T1000 (cell line): ENCODE data around the gene TLE6.
A peak's percentile ranks its signal among the peaks of the same experiment; 100 is the strongest.
"Not testable (repeated sequence)": the region's sequence is repeated elsewhere in the genome, so short reads cannot be mapped to it uniquely, and the experiment has no call there.

Source experiments
- DNase-seq: peaks from one replicate; lab custom pipeline; 2025; ENCODE audit warnings: mixed read lengths; lab: John Stamatoyannopoulos, UW

TLE6 gene

DNA sequence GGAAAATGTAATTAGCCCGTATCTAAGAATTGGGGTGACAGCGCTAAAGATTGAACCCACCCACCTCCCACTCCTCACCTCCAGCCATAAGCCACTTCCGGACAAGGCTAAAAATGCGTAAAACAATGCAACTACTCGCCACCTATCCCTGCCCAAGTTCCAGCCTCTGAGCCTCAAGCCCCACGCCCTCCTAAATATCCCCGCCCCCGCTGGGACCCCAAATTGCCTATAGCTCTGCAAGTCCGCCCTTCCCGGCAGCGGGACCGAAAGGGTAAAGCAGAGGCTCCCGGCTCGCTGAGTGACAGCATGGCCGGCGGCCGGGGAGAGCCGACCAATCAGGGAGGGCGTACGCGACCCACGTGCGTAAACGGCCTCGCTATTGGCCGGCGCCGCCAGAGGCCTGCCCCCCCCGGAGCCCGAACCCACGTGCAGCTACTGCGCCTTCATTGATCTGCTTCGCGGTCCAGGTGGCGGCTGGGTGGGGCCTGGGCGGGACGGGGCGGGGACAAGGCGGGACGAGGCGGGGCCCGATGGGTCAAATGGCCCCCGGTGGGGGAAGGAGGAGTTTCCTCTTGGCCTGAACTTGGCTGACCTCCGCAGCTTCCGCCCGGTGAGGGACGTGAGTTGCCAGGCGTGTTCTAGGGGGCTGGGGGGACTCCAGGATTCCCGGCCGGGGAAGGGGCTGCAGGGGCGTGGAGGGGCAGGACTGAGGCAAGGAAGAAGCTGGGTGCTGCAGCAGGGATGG lies at the start of gene TLE6:
TSS of gene TLE6 (plus strand) at position 564 of the 745 bp plus-strand sequence. CDS start 670 bp downstream, outside the sequence.
- peak; percentile 89 for DNase-seq

DNA sequence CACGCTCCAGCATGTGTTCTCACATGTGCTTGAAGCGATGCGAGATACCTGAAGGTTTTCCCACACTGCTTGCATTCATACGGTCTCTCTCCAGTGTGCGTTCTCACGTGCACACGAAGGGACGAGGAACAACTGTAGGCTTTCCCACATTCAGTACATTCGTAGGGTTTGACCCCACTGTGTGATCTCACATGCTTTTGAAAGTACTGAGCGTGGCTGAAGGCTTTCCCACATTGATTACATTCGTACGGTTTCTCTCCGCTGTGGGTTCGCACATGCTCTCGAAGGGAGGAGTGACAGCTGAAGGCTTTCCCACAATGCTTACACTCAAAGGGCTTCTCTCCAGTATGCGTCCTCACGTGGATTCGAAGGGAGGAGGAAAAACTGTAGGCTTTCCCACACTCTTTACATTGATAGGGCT lies 43.9 kb upstream of the TLE6 start:
- DNase-seq = no peak

DNA sequence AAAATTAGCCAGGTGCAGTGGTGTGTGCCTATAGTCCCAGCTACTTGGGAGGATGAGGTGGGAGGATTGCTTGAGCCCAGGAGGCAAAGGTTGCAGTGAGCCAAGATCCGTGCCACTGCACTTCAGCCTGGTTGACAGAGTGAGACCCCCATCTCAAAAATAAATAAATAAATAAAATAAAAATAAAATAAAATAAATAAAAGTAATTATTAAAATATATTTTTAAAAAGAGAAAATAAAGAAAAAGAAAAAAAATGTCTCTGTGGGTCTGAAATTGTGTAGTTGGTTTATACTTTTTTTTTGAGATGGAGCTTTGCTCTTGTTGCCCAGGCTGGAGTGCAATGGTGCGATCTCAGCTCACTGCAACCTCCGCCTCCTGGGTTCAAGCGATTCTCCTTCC lies 41.5 kb upstream of the TLE6 start:
- DNase-seq = not testable (repeated sequence)

DNA sequence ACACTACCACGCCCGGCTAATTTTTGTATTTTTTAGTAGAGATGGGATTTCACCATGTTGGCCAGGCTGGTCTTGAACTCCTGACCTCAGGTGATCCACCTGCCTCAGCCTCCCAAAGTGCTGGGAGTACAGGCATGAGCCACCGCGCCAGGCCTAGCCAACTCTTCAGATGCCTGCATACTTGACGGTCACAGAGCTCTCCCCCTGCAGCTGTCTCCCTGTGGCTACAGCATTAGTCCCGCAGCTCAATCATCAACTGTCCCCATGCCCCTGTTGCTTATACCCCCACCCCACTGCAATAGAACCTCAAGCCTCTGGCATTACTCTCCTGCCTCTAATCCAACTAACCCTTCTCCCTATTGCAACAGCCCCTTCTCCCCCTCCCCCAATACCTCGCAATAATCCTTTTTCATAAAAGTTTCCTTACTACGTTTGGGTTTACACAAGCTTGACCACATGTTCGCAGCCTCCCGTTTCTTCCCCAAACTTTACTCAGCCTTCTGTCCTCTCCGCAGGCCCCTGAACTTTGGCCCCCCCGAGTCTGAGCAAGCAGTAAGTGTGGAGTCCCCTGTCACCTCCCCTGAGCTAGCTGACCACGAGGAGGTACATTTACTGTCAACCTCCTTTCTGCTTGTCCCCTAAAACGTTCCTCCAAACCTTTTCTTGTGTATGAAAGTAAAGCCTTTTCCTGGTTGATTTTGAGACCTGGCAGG lies 34.3 kb upstream of the TLE6 start:
- DNase-seq = no peak

DNA sequence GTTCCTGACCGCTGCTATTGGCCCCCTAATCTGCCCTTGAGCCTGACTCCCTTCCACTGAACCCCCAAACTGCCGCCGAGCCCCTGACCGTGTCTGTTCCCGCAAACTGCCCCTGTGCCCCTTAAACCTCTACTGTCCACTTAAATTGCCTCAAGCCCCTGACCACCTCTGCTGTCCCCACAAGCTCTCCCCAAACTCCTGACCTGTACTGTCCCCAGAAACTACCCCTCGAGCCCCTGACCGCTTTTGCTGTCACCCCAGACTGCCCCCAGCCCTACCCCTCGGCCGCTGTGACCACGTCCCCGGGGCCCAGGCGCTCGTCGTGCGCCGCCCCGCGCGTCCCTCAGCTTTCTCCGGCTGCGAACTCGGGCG lies 33.0 kb upstream of the TLE6 start:
- no peak for DNase-seq

DNA sequence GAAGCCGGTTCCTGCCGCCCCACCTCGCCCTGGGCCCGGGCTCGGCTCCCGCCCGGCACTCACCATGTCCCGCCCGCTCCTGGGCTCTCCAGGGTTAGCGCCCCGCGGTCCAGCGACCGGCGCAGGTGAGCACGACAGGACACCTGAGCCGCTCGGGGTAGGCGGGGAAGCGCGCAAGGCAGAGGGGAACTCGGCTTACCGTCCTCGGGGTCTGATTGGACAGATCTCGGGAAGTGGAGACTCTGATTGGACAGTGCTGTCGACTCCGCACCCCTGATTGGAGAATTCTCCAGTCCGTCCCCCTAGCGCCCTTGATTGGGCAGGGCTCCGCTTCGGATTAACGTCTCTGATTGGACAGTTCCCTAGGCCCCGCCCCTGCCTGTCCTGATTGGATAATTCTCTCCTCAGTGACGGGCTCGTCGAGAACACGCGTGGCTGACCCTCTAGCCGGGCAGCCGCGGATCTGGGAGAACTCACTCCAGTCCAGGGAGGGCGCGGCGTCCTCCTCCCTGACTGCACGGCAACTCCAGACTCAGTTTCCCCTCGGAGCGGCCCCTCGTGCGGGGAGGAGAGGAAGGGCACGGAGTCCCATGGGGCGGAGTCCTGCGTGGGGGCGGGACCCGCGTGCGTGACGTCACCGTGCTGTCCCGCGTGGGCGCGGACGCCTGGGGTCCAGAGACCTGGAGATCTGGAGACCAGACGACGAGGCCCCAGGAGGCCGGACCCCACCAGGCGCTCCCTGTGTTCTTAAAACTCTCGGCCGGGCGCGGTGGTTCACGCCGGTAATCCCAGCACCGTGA lies 32.4 kb upstream of the TLE6 start, which contains the start of gene ZNF77:
TSS of gene ZNF77 (minus strand) at position 197 of the 800 bp plus-strand sequence. CDS start at position 66, 131 bp downstream.
- DNase-seq = peak; percentile 95

DNA sequence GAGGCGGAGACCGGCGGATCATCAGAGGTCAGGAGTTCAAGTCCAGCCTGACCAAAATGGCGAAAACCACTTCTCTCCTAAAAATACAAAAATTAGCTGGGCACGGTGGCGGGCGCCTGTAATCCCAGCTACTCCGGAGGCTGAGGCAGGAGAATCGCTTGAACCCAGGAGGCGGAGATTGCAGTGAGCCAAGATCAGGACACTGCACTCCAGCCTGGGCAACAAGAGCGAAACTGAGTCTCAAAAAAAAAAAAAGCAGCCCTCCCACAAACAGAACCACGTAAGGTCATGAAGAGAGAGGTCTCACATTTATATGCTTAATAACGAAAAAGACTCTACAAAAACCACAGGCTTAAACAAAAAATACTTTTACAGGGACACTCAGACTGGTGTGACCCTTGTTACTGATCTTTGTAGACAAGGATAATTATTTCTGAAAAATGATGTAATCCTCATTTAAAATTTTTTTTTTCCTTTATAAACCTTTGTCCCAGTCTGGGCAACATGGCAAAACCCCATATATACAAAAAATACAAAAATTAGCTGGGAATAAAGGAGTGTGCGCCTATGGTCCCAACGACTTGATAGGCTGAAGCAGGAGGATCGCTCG lies 31.7 kb upstream of the TLE6 start:
- DNase-seq = no peak

DNA sequence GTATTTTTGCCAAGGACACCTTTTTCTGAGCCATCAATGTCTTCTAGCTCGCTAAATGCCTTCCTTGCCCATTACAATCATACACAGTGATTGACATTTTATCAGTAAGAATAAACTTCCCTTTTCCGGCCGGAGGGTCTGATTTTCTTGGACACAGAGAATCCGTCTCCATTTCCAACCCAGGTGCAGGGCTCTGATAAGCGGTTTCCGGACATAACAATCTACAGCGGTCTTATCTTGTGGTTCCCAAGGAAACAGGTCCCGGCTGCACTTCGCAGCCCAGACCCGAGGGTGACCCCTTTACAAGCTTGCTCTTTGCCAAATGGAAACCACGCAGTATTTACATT lies 27.5 kb upstream of the TLE6 start:
- DNase-seq = no peak

DNA sequence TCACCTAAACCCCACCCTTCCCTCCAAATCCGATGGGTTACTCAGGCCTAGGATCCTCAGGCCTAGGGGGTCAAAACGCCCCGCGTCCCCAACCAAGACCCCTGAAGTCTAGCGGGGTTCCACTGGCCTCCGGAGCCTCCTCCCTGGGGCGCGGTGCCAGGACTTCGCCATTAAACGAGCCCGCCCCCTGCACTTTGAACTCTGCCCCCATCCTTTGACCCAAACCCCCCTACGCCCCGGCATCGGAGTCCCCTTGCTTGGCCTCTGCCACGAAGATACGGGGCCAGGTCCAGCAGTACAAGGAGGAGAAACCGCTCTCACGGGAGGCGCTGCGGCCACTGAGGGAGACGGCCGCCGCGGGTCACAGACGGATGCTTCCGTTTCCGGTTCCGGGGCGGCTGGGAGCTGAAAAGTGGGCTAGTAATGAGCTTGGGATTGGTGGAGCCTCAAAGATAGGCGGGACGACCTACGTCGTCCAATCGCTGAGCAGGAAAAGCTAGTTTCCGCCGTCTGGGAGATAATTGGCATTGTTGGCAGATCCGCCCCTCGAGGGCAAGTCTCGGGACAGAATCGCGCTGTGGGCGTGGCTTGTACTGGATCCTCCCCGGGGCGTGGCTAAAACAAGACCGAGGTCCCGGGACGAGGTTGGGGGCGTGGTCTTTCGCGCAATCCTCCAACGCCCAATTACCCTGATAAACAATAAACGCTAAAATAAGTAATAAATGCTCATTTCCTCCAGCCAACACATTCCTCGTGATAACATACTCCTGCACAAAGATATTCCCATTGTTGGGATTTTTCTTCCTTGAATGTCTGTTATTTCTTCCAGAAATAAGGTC lies 26.9 kb upstream of the TLE6 start:
- DNase-seq = peak; percentile 99

DNA sequence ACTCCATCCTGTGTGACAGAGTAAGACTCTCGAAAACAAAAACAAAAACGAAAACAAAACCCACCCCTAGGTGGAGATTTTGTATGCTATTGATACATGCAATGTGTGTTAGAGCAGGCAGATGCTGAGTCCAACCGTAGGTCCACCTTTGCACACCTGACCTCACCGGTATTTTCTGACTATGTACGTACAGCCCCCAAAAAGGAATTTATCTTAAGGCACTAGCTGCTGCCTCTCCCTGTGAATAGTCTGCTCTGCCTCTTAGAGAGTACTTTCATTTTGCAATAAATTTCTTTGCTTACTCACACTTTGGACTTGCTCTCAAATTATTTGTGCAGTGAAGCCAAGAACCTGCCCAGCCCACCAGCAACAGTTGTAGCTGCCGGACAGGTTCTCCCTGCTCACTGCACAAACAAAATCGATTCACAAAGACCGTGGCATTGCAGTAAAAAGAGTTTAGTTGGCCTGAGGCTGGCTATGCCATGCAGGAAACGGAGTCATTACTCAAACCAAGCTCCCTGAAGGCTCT lies 24.3 kb upstream of the TLE6 start:
- DNase-seq = no peak

DNA sequence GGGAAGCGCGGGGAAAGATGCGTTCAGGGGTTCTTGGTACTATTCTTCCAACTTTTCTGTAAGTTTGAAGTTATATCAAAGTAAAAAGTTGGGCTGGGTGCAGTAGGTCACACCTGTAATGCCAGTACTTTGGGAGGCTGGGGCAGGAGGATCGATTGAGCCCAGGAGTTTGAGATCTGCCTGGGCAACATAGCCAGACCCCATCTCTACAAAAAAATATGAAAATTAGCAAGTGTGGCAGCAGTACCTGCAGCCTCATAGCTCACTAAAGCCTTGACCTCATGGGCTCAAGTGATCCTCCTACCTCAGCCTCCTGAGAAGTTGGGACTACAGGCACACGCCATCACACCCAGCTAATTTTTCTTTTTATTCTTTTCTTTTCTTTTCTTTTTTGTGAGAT lies 20.2 kb upstream of the TLE6 start:
- no peak for DNase-seq

DNA sequence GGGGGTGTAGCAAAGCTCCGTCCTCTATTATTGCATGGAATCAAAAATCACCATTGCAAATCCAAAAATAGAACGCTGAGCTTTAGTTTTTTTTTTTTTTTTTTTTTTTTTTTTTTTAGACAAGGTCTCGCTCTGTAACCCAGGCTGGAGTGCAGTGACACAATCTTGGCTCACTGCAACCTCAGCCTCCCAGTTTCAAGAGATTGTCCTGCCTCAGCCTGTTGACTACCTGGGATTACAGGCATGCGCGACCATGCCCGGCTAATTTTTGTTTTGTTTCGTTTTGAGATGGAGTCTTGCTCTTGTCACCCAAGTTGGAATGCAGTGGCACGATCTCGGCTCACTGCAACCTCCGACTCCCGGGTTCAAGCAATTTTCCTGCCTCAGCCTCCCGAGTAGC lies 17.2 kb upstream of the TLE6 start:
- DNase-seq = no peak

DNA sequence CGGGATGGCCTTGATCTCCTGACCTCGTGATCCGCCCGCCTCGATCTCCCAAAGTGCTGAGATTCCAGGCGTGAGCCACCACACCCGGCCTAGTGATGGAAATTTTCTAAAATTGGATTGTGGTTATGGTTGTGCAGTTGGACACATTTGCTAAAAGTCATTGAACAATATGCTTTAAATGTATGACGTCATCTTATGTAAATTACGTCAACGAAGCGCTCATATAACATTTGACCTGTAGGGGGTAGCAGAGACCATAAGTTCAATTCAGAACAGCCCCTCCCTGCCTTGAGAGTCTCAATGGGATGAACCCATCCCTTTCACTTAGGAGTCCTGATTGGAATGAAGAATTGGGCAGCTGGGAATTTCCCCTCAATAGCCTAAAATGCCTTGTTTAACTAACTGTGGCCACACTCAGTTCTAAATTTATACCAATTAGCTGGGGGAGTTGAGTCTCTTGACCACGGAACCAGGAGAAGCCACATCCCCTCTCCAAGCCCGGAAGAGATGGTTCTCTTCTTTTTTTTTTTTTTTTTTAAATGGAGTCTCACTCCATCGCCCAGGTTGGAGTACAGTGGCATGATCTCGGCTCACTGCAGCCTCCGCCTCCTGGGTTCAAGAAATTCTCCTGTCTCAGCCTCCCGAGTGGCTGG lies 15.2 kb upstream of the TLE6 start:
- DNase-seq = no peak

DNA sequence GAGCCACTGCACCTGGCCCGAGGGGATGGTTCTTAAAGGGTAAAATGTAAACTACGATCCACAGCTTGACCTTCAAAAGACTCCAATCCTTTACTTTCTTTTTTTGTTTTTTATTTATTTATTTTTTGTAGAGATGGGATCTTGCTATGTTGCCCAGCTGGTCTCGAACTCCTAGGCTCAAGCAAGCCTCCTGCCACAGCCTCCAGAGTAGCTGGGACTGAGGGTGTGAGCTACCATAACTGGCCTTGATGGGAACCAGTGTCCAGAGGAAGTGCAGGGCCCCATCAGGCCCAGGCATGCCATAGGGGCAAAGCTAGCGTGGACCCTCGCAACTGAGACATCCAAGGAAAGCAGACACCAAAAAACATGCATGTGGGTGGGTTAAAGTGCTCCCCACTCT lies 14.2 kb upstream of the TLE6 start:
- no peak for DNase-seq

DNA sequence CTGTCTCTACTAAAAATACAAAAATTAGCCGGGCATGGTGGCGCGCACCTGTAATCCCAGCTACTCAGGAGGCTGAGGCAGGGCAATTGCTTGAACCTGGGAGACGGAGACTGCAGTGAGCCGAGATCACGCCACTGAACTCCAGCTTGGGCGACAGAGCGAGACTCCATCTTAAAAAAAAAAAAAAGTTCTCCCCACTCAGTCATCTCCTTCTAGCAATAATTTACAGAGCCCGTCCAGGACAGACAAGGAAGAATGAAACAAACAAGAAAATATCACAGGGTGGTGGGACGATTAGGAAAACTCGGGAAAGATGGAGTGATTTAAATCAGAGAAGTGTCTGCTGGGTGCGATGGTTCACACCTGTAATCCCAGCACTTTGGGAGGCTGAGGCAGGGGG lies 13.7 kb upstream of the TLE6 start:
- DNase-seq = not testable (repeated sequence)

DNA sequence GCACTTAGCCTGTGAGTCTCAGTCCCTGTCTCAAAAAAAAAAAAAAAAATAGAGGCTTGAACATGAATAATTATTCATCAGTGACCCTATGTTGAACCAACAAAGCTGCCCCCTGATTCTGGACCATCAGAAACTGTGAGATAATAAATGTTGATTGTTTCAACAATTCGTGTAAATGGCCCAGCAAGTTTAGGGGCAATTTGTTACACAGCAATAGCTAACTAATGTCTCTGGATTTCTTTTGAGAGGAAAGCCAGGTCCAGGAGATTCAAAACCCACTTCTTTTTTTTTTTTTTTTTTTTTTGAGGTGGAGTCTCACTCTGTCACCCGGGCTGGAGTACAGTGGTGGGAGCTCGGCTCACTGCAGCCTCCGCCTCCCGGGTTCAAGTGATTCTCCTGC lies 12.5 kb upstream of the TLE6 start:
- DNase-seq = no peak

DNA sequence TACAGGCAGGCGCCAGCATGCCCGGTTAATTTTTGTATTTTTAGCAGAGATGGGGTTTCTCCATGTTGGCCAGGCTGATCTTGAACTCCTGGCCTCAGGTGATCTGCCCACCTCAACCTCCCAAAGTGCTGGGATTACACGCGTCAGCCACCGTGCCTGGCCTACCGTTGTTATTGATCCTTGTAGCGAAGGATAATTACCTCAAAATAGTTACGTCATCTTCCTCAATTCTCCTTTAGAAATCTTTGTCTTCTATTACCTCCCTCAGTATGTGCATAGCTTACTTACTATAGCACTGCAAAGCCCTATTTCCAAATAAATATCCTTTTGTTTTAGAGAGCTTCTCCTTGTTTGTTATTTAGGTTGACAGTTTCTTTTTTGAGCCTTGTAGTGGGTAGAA lies 9.4 kb upstream of the TLE6 start:
- DNase-seq = no peak

DNA sequence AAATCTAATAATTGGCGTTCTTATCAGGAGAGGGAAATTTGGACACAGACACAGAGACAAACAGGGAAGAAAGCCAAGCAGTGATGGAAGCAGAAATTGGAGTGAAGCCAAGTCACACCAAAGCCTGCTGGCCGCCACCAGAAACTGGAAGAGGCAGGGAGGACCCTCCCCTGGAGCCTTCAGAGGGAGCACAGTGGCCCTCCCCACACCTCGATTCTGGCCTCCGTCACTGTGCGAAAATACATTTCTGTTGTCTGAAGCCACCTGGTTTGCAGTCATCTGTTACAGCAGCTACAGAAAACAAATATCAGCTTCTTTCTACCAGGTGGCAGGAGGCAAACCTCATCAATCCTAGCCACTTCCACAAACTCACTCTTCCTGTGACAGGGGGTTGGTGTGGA lies 8.3 kb upstream of the TLE6 start:
- DNase-seq = no peak

DNA sequence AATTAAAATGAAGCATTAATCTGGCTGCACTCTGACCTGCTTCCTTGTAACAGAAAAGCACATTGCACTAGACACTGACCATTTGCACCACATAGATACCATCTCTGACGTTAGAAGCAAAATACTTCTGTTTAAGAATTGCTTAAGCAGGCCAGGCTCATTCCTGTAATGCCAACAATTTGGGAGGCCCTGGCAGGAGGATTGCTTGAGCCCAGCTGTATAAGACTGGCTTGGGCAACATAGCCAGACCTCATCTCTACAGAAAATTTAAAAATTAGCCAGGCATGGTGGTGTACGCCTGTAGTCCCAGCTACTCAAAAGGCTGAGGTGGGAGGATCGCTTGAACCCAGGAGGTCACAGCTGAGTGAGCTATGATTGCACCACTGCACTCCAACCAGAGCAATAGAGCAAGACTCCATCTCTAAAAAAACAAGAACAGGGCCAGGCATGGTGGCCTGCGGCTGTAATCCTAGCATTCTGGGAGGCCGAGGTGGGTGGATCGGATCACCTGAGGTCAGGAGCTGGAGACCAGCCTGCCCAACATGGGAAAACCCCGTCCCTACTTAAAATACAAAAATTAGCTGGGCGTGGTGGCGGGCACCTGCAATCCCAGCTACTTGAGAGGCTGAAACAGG lies 7.0 kb upstream of the TLE6 start:
- no peak for DNase-seq

DNA sequence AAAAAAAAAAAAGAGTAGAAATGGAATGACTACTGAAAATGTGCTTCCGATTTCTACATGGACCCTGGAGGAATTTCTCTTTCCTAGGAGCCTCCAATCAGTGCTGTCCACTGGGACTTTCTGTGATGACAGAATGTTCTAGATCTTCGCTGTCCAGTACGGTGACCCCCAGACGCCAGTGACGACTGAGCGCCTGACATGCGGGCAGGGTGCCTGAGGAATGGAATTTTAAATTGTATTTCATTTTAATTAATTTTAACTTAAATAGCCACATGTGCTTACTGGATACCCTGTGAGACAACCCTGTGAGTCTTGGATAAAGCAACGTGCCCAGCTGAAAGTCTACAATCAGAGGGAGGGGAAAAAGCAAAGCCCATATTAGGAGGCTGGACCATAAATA lies 4.1 kb upstream of the TLE6 start:
- DNase-seq = no peak
